SK-N-SH (cell line): ENCODE results near the gene C20orf141.

Experiments used
- CTCF ChIP-seq: fragments of 200-600 bp; sonication (generic); IDR thresholded peaks from 2 replicates; pipeline ENCODE4 v1.6.1; 2017; ENCODE audit warnings: antibody characterized with exemption, mild to moderate bottlenecking, moderate library complexity
- MAX ChIP-seq: IDR thresholded peaks from 2 replicates; pipeline ENCODE4 v1.4.0; 2012; ENCODE audit warnings: low read depth
- NRF1 ChIP-seq: IDR thresholded peaks from 2 replicates; pipeline ENCODE4 v1.6.1; 2012; ENCODE audit warnings: low read depth, mild to moderate bottlenecking, low read length
- TAF1 ChIP-seq: IDR thresholded peaks from 2 replicates; pipeline ENCODE4 v1.6.1; 2012; ENCODE audit warnings: low read depth, mild to moderate bottlenecking, low read length, moderate library complexity, borderline replicate concordance

GRCh38 chr20:2859330-2860121 lies 44.7 kb downstream of the C20orf141 start:
- TF ChIP-seq CTCF (no peak), TAF1 (no peak), NRF1 (no peak), MAX (no peak)
